OCI-LY3 (cell line): ENCODE results near the gene GEMIN2.

Experiments used
- H2AFZ ChIP-seq: fragments of 200-600, 300-600 bp; shearing (Covaris generic); 2 replicates; pipeline ENCODE4 v1.6.0; 2014; ENCODE audit warnings: antibody characterized with exemption, low read depth, low read length
- H3K27ac ChIP-seq: fragments of 200-600, 300-600 bp; sonication (generic); 2 replicates; pipeline ENCODE4 v1.5.1; 2014; ENCODE audit warnings: mild to moderate bottlenecking, low read length, moderate library complexity, mixed read lengths
- H3K27me3 ChIP-seq: fragments of 200-600, 300-600 bp; sonication (generic); 2 replicates; pipeline ENCODE4 v1.6.1; 2014; ENCODE audit warnings: low read depth, low read length, mixed read lengths
- H3K36me3 ChIP-seq: fragments of 200-600, 300-600 bp; sonication (generic); replicated peaks from 2 replicates; pipeline ENCODE3; 2014; ENCODE audit warnings: low read depth, low read length, mixed read lengths
- H3K4me1 ChIP-seq: fragments of 300-600, 200-600 bp; sonication (generic); 2 replicates; pipeline ENCODE4 v1.6.1; 2014; ENCODE audit warnings: low read length, mixed read lengths
- H3K4me2 ChIP-seq: fragments of 200-600, 300-600 bp; sonication (generic); 2 replicates; pipeline ENCODE4 v1.6.1; 2014; ENCODE audit warnings: low read length, mixed read lengths
- H3K4me3 ChIP-seq: fragments of 300-600, 200-600 bp; sonication (generic); 2 replicates; pipeline ENCODE4 v1.5.1; 2014; ENCODE audit warnings: antibody characterized with exemption, mild to moderate bottlenecking, low read length, moderate library complexity
- H3K79me2 ChIP-seq: fragments of 300-600, 200-600 bp; shearing (Covaris generic); 2 replicates; pipeline ENCODE4 v1.6.1; 2014; ENCODE audit warnings: mild to moderate bottlenecking, low read length, mixed read lengths
- H3K9ac ChIP-seq: fragments of 300-600, 200-600 bp; shearing (Covaris generic); 2 replicates; pipeline ENCODE4 v1.6.0; 2014; ENCODE audit warnings: mild to moderate bottlenecking, low read length, moderate library complexity
- H3K9me3 ChIP-seq: fragments of 200-600, 300-600 bp; shearing (Covaris generic); 2 replicates; pipeline ENCODE4 v1.6.1; 2014; ENCODE audit warnings: low read length, mixed read lengths; ENCODE audit not compliant: insufficient read depth
- H4K20me1 ChIP-seq: fragments of 200-600, 300-600 bp; sonication (generic); 2 replicates; pipeline ENCODE4 v1.6.1; 2016; ENCODE audit warnings: low read length, mixed read lengths; ENCODE audit not compliant: insufficient read depth
- EZH2phosphoT487 ChIP-seq: fragments of 200-600 bp; shearing (Covaris generic); IDR thresholded peaks from 2 replicates; pipeline ENCODE4 v1.6.1; 2018; ENCODE audit warnings: antibody characterized with exemption, mixed run types, low read depth
- TF ChIP-seq, protein P1 (sequence below): fragments of 200-600, 300-600 bp; sonication (generic); IDR thresholded peaks from 2 replicates; pipeline ENCODE4 v1.5.1; 2014; ENCODE audit warnings: antibody characterized with exemption, low read length, low read depth

GEMIN2 gene

DNA sequence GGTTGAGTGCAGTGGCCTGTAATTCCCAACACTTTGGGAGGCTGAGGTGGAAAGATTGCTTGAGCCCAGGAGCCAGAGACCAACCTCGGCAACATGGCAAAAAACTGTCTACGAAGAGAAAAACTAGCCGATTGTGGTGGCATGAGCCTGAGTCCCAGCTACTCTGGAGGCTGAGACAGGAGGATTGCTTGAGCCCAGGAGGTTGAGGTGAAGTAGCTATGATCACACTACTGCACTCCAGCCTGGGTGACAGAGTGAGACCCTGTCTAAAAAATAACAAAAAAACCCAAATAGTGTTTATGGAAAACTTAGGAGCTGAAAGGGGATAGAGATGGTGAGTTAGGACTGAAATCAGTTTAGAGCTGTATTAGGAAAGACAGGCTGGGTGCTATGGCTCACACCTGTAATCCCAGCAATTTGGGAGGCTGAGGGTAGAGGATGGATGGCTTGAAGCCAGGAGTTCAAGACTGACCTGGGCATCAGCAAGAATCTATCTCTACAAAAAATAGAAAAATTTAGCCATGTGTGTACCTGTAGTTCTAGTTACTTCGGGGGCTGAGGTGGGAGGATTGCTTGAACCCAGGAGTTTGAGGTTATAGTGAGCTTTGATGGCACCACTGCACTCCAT, 70.6 kb downstream of the GEMIN2 start:
- Histone ChIP-seq H3K27me3 (no peaks in the 10 kb centered on the region), H3K4me2 (no peak overlapping the region), H2AFZ (no peak overlapping the region), H3K36me3 (peaks cover 49% of the 10 kb centered on the region), H4K20me1 (peaks cover 4% of the 10 kb centered on the region; the same call in 1 of the 2 replicates), H3K79me2 (peaks cover 14% of the 10 kb centered on the region), H3K27ac (no peak overlapping the region), H3K4me1 (no peaks in the 10 kb centered on the region), H3K9me3 (no peaks in the 10 kb centered on the region), H3K4me3 (no peak overlapping the region), H3K9ac (no peak overlapping the region)
- no peak for TF ChIP-seq EZH2phosphoT487
- TF ChIP-seq, protein P1, sequence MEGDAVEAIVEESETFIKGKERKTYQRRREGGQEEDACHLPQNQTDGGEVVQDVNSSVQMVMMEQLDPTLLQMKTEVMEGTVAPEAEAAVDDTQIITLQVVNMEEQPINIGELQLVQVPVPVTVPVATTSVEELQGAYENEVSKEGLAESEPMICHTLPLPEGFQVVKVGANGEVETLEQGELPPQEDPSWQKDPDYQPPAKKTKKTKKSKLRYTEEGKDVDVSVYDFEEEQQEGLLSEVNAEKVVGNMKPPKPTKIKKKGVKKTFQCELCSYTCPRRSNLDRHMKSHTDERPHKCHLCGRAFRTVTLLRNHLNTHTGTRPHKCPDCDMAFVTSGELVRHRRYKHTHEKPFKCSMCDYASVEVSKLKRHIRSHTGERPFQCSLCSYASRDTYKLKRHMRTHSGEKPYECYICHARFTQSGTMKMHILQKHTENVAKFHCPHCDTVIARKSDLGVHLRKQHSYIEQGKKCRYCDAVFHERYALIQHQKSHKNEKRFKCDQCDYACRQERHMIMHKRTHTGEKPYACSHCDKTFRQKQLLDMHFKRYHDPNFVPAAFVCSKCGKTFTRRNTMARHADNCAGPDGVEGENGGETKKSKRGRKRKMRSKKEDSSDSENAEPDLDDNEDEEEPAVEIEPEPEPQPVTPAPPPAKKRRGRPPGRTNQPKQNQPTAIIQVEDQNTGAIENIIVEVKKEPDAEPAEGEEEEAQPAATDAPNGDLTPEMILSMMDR, result no peak

DNA sequence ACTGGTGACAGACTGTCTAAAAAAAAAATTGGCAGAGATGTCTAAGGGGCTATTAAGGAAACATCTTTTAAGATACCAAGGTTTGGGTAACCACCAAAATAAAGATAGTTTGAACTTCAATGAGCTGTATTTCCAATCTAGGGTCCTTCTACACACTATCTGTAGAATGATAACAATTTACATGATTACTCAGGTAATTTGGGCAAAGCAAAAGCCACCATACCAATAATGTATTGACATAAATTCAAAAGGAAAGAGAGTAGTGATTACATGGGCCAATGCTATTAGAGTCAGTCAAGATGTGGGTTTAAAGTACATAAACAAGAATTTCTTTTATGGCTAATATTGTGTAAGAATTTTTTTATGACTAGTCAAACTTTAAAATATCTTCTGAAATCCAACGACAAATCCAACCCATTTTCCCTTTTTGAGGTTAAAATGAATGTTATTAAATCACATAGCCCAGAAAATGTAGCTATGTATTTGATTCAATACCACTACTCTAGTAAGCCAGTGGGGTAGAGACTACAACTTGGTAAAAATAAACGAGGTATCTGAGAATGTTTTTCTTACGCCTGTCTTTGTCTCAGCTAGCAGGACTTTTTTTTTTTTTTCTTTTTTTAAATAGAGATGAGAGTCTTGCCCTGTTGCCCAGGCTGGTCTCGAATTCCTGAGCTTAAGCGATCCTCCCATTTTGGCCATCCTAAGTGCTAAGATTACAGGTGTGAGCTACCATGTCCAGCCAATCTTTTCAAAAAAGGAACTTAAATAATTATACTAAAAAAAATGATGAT, 71.3 kb downstream of the GEMIN2 start:
- peaks cover 41% of the 10 kb centered on the region for H3K36me3 ChIP-seq
- TF ChIP-seq, protein P1, result no peak
- TF ChIP-seq EZH2phosphoT487, result no peak
- no peak overlapping the region for H3K27ac ChIP-seq

More for the DNA sequence above, 71.3 kb downstream of the GEMIN2 start:
- Histone ChIP-seq H3K4me3 (no peak overlapping the region), H4K20me1 (peaks cover 4% of the 10 kb centered on the region; the same call in 1 of the 2 replicates), H2AFZ (no peak overlapping the region), H3K27me3 (no peaks in the 10 kb centered on the region), H3K4me2 (no peak overlapping the region), H3K9ac (no peak overlapping the region), H3K4me1 (no peaks in the 10 kb centered on the region), H3K79me2 (peaks cover 13% of the 10 kb centered on the region; the same call in 1 of the 2 replicates), H3K9me3 (no peaks in the 10 kb centered on the region)
